Brain microvascular endothelial cell (primary cell): ENCODE data around the gene KIAA1217.

Experiments
- DNase-seq: peaks from one replicate; pipeline ENCODE4 v3.0.0-alpha.2; 2020
- H3K27ac ChIP-seq: fragments of 250-450 bp; sonication (Bioruptor Pico); 2 replicates; pipeline ENCODE4 v1.5.1; 2020; ENCODE audit warnings: mild to moderate bottlenecking, moderate library complexity
- H3K27me3 ChIP-seq: fragments of 250-450 bp; sonication (Bioruptor Pico); replicated peaks from 2 replicates; pipeline ENCODE4 v1.5.1; 2020; ENCODE audit warnings: mild to moderate bottlenecking
- H3K36me3 ChIP-seq: fragments of 250-450 bp; sonication (Bioruptor Pico); replicated peaks from 2 replicates; pipeline ENCODE4 v1.5.1; 2020; ENCODE audit warnings: mild to moderate bottlenecking
- H3K4me3 ChIP-seq: 2 replicates; pipeline ENCODE4 v1.5.1; 2011; ENCODE audit warnings: low read depth, mild to moderate bottlenecking, control low read depth, low read length, moderate library complexity
- CTCF ChIP-seq: IDR thresholded peaks from 2 replicates; pipeline ENCODE4 v1.5.1; 2011; ENCODE audit warnings: low read depth, mild to moderate bottlenecking, moderate library complexity, low read length, control low read depth, inconsistent platforms; ENCODE audit errors: missing control alignments
- in situ Hi-C: cut with HindIII; loops from 2 replicates; pipeline ENCODE4 v1.10.0; 2017; ENCODE audit warnings: low sequenced_read_pairs, low pct_ligation_motif_present

Gene KIAA1217

DNA sequence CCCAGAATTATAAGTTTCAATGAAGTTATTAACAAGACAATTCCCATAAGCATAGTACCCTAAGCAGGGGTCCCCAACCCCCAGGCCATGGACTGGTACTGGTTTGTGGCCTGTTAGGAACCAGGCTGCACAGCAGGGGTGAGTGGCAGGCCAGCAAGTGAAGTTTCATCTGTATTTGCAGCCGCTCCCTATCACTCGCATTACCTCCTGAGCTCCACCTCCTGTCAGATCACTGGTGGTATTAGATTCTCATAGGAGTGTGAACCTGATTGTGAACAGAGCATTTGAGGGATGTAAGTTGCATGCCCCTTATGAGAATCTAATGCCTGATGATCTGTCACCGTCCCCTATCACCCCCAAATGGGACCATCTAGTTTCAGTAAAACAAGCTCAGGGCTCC, 36.0 kb upstream of the KIAA1217 start:
- Histone ChIP-seq H3K4me3 (no peak overlapping the region), H3K36me3 (no peaks in the 10 kb centered on the region), H3K27ac (no peak overlapping the region), H3K27me3 (no peaks in the 10 kb centered on the region)
- DNase-seq = no peak
- no peak for TF ChIP-seq CTCF
- in situ Hi-C loops = no loop called here

GRCh38 chr10:24174014-24174413, 34.9 kb upstream of the KIAA1217 start:
- Histone ChIP-seq H3K36me3 (no peaks in the 10 kb centered on the region), H3K4me3 (no peak overlapping the region), H3K27me3 (no peaks in the 10 kb centered on the region), H3K27ac (no peak overlapping the region)
- DNase-seq = no peak
- no peak for TF ChIP-seq CTCF
- in situ Hi-C loops = no loop called here

DNA sequence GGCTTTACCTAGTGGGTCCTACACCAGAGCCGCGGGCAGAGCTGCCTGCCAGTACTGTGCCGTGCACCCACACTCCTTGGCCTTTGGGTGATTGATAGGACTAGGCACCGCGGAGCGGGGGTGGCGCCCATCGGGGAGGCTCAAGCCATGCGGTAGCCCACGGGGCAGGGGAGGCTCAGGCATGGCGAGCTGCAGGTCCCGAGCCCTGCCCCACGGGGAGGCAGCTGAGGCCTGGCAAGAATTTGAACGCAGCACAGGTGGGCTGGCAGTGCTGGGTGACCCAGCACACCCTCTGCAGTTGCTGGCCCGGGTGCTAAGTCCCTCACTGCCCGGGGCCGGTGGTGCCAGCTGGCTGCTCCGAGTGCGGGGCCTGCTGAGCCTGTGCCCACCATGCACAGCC, 32.3 kb upstream of the KIAA1217 start:
- no peak overlapping the region for H3K27ac ChIP-seq
- H3K27me3 ChIP-seq = no peaks in the 10 kb centered on the region
- no peak for TF ChIP-seq CTCF
- H3K36me3 ChIP-seq = no peaks in the 10 kb centered on the region
- H3K4me3 ChIP-seq = no peak overlapping the region
- DNase-seq = no peak
- in situ Hi-C loops = no loop called here

GRCh38 chr10:24177636-24178035, 31.3 kb upstream of the KIAA1217 start:
- no peaks in the 10 kb centered on the region for H3K27me3 ChIP-seq
- no peak overlapping the region for H3K27ac ChIP-seq
- in situ Hi-C loops = no loop called here
- no peak overlapping the region for H3K4me3 ChIP-seq
- H3K36me3 ChIP-seq = no peaks in the 10 kb centered on the region
- TF ChIP-seq CTCF = no peak
- DNase-seq = no peak

GRCh38 chr10:24180891-24181290, 28.0 kb upstream of the KIAA1217 start:
- no peak for TF ChIP-seq CTCF
- Histone ChIP-seq H3K27me3 (no peaks in the 10 kb centered on the region), H3K27ac (no peak overlapping the region), H3K36me3 (no peaks in the 10 kb centered on the region), H3K4me3 (no peak overlapping the region)
- no peak for DNase-seq
- in situ Hi-C loops = no loop called here

DNA sequence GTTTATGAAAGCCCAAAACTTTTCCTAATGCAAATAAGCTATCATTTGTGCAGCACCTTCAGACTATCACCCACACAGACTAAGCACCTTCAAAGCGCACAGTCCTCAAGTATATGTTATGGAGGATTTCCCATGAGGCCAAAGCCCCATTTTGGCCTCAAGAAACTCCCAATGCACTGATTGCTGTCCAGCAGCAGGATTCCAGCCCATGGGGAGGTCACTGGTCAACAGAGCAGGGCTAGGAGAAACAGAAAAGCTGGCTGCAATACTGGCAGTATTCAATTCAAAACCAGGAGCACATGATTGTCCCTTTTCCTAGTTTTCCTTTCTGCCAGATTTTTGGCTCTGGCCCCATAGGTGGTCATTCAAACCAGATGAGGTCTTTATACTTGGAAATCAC, 24.5 kb upstream of the KIAA1217 start:
- TF ChIP-seq CTCF = no peak
- H3K27me3 ChIP-seq = no peaks in the 10 kb centered on the region
- H3K4me3 ChIP-seq = no peak overlapping the region
- in situ Hi-C loops = no loop called here
- no peaks in the 10 kb centered on the region for H3K36me3 ChIP-seq
- H3K27ac ChIP-seq = no peak overlapping the region
- DNase-seq = no peak
